K562 (cell line): ENCODE results near the gene LMNTD2. TPM values are rescaled to one million over a fixed set of nuclear protein-coding genes. Genes with fewer than 3 reads are reported as not detected.

Experiments
- BRD4 ChIP-seq: fragments of 200-600 bp; sonication (generic); IDR thresholded peaks from 2 replicates; pipeline ENCODE4 v1.6.1; 2017; ENCODE audit warnings: inconsistent platforms
- DNMT1 ChIP-seq: fragments of 450-650 bp; IDR thresholded peaks from 2 replicates; pipeline ENCODE4 v1.6.1; 2016; ENCODE audit warnings: antibody characterized with exemption, mild to moderate bottlenecking
- HNRNPK ChIP-seq: fragments of 200-400 bp; formaldehyde crosslinking; IDR thresholded peaks from one replicate; pipeline ENCODE4 v1.6.1; 2018; ENCODE audit warnings: mild to moderate bottlenecking, low read depth, low read length; ENCODE audit not compliant: poor library complexity, severe bottlenecking
- MTF1 ChIP-seq: fragments of 250-450 bp; sonication (Bioruptor Pico); IDR thresholded peaks from 2 replicates; pipeline ENCODE4 v1.9.0; 2021; ENCODE audit warnings: moderate library complexity, mild to moderate bottlenecking, inconsistent platforms, borderline replicate concordance
- NR1H2 ChIP-seq: sonication (generic); formaldehyde crosslinking; IDR thresholded peaks from 2 replicates; pipeline ENCODE4 v1.4.0; 2020; ENCODE audit warnings: mild to moderate bottlenecking, missing genetic modification reagents
- NUFIP1 ChIP-seq: fragments of 450-650 bp; IDR thresholded peaks from 2 replicates; pipeline ENCODE4 v1.6.1; 2018; ENCODE audit not compliant: partially characterized antibody
- PHB2 ChIP-seq: fragments of 450-650 bp; IDR thresholded peaks from 2 replicates; pipeline ENCODE4 v1.6.1; 2017; ENCODE audit warnings: low read depth
- XRCC3 ChIP-seq: fragments of 450-650 bp; IDR thresholded peaks from 2 replicates; pipeline ENCODE4 v1.6.1; 2017; ENCODE audit warnings: mild to moderate bottlenecking, moderate library complexity
- ZBTB33 ChIP-seq: sonication (generic); formaldehyde crosslinking; IDR thresholded peaks from 2 replicates; pipeline ENCODE4 v1.8.1; 2023; ENCODE audit warnings: mild to moderate bottlenecking, missing genetic modification reagents
- ZBTB8A ChIP-seq: fragments of 450-650 bp; IDR thresholded peaks from 2 replicates; pipeline ENCODE4 v1.6.1; 2018; ENCODE audit warnings: mild to moderate bottlenecking, moderate library complexity; ENCODE audit not compliant: partially characterized antibody
- ZNF133 ChIP-seq: fragments of 250-450 bp; sonication (Bioruptor Pico); IDR thresholded peaks from 2 replicates; pipeline ENCODE4 v1.4.0; 2020; ENCODE audit warnings: mild to moderate bottlenecking
- ZNF197 ChIP-seq: fragments of 200-800 bp; sonication (Bioruptor generic); IDR thresholded peaks from 2 replicates; pipeline ENCODE4 v1.6.1; 2016; ENCODE audit warnings: low read depth, missing genetic modification characterization, missing compliant biosample characterization
- polyA plus RNA-seq, 8 experiments: library from polyadenylated mRNA; depleted of rRNA in 4 of 8; stranded (reverse) in 5 of 8; unstranded in 3 of 8; fragments of >200 nt; fragmentation: Nextera tagmentation in 2 of 8; fragmentation: Illumina TruSeq in 1 of 8; extraction: Ambion mirVana in 2 of 8; extraction: Trizol in 1 of 8; gene quantifications; 2 replicates each; pipeline versions ENCODE4 v1.2.1 to v1.2.3, GENCODE V29; 2011 to 2014; ENCODE audit warnings: inconsistent platforms in 1 of 8, missing spikeins in 1 of 8
- total RNA-seq, 7 experiments: library from RNA; depleted of rRNA in 6 of 7; stranded (reverse); fragments of >200 nt in 6 of 7; fragmentation: Illumina TruSeq in 2 of 7; extraction: Trizol in 2 of 7; gene quantifications; 2 replicates each; pipeline versions ENCODE4 v1.2.1 to v1.2.3, GENCODE V29; 2011 to 2021; ENCODE audit warnings: low replicate concordance in 1 of 7

LMNTD2 gene
- total and polyA plus RNA-seq, 9 of the 15 experiments (the other 6 are each of a cell fraction or from before 2014, with no cell fraction given) = 0.48 to 4.2 (median 1.5) TPM; not detected in 3

GRCh38 chr11:506995-507726 is 53.4 kb downstream of the LMNTD2 start, which contains the start of gene RNH1 (continued):
- TF ChIP-seq NR1H2 (no peak), ZNF133 (0 out of 2 replicates have a peak, but pooled peaks have one; percentile 50), ZNF197 (CRISPR knock-in tag) (no peak), DNMT1 (no peak), MTF1 (CRISPR knock-in tag) (no peak), XRCC3 (no peak), HNRNPK (no peak), NUFIP1 (no peak), PHB2 (no peak), BRD4 (no peak), ZBTB8A (no peak), ZBTB33 (CRISPR knock-in tag) (peak; percentile 63; the same call in 1 of the 2 replicates)
